OCI-LY3 (cell line): ENCODE data around the gene PCBP1.

Source experiments
- EZH2phosphoT487 ChIP-seq: fragments of 200-600 bp; shearing (Covaris generic); IDR thresholded peaks from 2 replicates; pipeline ENCODE4 v1.6.1; 2018; ENCODE audit warnings: antibody characterized with exemption, mixed run types, low read depth
- TF ChIP-seq, protein P1 (sequence below): fragments of 200-600, 300-600 bp; sonication (generic); IDR thresholded peaks from 2 replicates; pipeline ENCODE4 v1.5.1; 2014; ENCODE audit warnings: antibody characterized with exemption, low read length, low read depth

DNA sequence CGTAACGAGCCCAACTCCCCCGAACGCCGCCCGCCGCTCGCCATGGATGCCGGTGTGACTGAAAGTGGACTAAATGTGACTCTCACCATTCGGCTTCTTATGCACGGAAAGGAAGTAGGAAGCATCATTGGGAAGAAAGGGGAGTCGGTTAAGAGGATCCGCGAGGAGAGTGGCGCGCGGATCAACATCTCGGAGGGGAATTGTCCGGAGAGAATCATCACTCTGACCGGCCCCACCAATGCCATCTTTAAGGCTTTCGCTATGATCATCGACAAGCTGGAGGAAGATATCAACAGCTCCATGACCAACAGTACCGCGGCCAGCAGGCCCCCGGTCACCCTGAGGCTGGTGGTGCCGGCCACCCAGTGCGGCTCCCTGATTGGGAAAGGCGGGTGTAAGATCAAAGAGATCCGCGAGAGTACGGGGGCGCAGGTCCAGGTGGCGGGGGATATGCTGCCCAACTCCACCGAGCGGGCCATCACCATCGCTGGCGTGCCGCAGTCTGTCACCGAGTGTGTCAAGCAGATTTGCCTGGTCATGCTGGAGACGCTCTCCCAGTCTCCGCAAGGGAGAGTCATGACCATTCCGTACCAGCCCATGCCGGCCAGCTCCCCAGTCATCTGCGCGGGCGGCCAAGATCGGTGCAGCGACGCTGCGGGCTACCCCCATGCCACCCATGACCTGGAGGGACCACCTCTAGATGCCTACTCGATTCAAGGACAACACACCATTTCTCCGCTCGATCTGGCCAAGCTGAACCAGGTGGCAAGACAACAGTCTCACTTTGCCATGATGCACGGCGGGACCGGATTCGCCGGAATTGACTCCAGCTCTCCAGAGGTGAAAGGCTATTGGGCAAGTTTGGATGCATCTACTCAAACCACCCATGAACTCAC lies 673 bp downstream of the PCBP1 start:
- TF ChIP-seq, protein P1, sequence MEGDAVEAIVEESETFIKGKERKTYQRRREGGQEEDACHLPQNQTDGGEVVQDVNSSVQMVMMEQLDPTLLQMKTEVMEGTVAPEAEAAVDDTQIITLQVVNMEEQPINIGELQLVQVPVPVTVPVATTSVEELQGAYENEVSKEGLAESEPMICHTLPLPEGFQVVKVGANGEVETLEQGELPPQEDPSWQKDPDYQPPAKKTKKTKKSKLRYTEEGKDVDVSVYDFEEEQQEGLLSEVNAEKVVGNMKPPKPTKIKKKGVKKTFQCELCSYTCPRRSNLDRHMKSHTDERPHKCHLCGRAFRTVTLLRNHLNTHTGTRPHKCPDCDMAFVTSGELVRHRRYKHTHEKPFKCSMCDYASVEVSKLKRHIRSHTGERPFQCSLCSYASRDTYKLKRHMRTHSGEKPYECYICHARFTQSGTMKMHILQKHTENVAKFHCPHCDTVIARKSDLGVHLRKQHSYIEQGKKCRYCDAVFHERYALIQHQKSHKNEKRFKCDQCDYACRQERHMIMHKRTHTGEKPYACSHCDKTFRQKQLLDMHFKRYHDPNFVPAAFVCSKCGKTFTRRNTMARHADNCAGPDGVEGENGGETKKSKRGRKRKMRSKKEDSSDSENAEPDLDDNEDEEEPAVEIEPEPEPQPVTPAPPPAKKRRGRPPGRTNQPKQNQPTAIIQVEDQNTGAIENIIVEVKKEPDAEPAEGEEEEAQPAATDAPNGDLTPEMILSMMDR, result no peak
- TF ChIP-seq EZH2phosphoT487, result no peak
